ENCODE measurements around the gene BMAL1.

DNA sequence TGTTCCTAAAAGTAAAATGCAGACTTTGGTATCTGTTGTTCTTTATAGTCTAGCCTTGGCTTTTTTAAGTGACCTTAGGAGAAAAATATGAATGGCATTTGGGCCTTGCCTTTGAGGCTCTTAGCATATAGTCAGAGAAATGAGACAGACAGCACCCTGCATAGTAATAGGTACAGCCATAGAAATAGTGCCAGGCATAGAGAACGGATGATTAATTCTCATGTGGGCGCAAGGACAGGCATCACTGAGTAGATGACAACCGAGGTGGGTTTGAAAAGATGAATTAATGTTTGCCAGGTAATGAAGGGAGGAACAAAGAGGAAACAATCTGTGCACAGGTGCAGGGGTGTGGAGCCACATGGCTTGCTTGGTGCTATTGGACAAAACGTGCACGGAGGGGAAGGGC, 90.5 kb downstream of the BMAL1 start:
- TF ChIP-seq POLR2A (IDR thresholded peaks at IDR 0.05): no peak
- TF ChIP-seq, protein P1, sequence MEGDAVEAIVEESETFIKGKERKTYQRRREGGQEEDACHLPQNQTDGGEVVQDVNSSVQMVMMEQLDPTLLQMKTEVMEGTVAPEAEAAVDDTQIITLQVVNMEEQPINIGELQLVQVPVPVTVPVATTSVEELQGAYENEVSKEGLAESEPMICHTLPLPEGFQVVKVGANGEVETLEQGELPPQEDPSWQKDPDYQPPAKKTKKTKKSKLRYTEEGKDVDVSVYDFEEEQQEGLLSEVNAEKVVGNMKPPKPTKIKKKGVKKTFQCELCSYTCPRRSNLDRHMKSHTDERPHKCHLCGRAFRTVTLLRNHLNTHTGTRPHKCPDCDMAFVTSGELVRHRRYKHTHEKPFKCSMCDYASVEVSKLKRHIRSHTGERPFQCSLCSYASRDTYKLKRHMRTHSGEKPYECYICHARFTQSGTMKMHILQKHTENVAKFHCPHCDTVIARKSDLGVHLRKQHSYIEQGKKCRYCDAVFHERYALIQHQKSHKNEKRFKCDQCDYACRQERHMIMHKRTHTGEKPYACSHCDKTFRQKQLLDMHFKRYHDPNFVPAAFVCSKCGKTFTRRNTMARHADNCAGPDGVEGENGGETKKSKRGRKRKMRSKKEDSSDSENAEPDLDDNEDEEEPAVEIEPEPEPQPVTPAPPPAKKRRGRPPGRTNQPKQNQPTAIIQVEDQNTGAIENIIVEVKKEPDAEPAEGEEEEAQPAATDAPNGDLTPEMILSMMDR (IDR thresholded peaks at IDR 0.05): no peak
